DMS 273 (cell line): ENCODE data around the gene LYST.
"Not testable (repeated sequence)": the region's sequence is repeated elsewhere in the genome, so short reads cannot be mapped to it uniquely, and the experiment has no call there.

ENCODE experiments used
- DNase-seq: peaks from one replicate; lab custom pipeline; 2025; ENCODE audit not compliant: unreplicated experiment; lab: John Stamatoyannopoulos, UW

The LYST gene

GRCh38 chr1:235859789-235860188, 6.9 kb downstream of the LYST start:
- DNase-seq, result no peak

GRCh38 chr1:235858766-235859165, 7.9 kb downstream of the LYST start:
- DNase-seq, result no peak

- no peak for DNase-seq
These were observed 8.9 kb downstream of the LYST start for GRCh38 chr1:235857756-235858155.

GRCh38 chr1:235855811-235856429, 10.8 kb downstream of the LYST start:
- DNase-seq, result no peak

- no peak for DNase-seq
These were observed 12.4 kb downstream of the LYST start for GRCh38 chr1:235854347-235854746.

GRCh38 chr1:235853653-235854052, 13.1 kb downstream of the LYST start:
- DNase-seq, result no peak

GRCh38 chr1:235852887-235853286, 13.8 kb downstream of the LYST start:
- DNase-seq, result no peak

- no peak for DNase-seq
These were observed 14.8 kb downstream of the LYST start for GRCh38 chr1:235851939-235852338.

- DNase-seq, result not testable (repeated sequence)
These were observed 18.5 kb downstream of the LYST start for GRCh38 chr1:235848251-235848650.

- peak; percentile 11 for DNase-seq
These were observed 21.0 kb downstream of the LYST start for GRCh38 chr1:235845656-235846107.

GRCh38 chr1:235844776-235845175, 21.9 kb downstream of the LYST start:
- DNase-seq, result no peak

- peak; percentile 62 for DNase-seq
These were observed 23.2 kb downstream of the LYST start for GRCh38 chr1:235843461-235843961.

- no peak for DNase-seq
These were observed 24.7 kb downstream of the LYST start for GRCh38 chr1:235841938-235842545.

GRCh38 chr1:235838021-235838420, 28.7 kb downstream of the LYST start:
- no peak for DNase-seq

- peak; percentile 24 for DNase-seq
These were observed 31.5 kb downstream of the LYST start for GRCh38 chr1:235835226-235835625.

GRCh38 chr1:235834620-235835019, 32.1 kb downstream of the LYST start:
- no peak for DNase-seq

GRCh38 chr1:235832011-235832410, 34.7 kb downstream of the LYST start:
- DNase-seq, result no peak

- DNase-seq, result no peak
These were observed 35.6 kb downstream of the LYST start for GRCh38 chr1:235831148-235831547.

GRCh38 chr1:235826102-235826854, 40.4 kb downstream of the LYST start:
- DNase-seq, result no peak

- DNase-seq, result no peak
These were observed 41.5 kb downstream of the LYST start for GRCh38 chr1:235825229-235825628.

GRCh38 chr1:235823684-235824083, 43.0 kb downstream of the LYST start:
- no peak for DNase-seq

- no peak for DNase-seq
These were observed 44.0 kb downstream of the LYST start for GRCh38 chr1:235822685-235823084.
